SK-N-SH treated with all-trans-retinoic acid at 6 μM for 48 hours (cell line): ENCODE results near the gene TNRC6A.

Experiments used
- ARNTL ChIP-seq: fragments of 450-650 bp; formaldehyde crosslinking; IDR thresholded peaks from 2 replicates; pipeline ENCODE4 v1.5.0; 2020; ENCODE audit warnings: low read depth, mild to moderate bottlenecking, moderate library complexity, borderline replicate concordance
- ESRRG ChIP-seq: fragments of 250-450 bp; sonication (Bioruptor Pico); IDR thresholded peaks from 2 replicates; pipeline ENCODE4 v1.6.1; 2021; ENCODE audit warnings: mild to moderate bottlenecking
- OSR1 ChIP-seq: fragments of 250-450 bp; sonication (Bioruptor Pico); IDR thresholded peaks from 2 replicates; pipeline ENCODE4 v1.8.0; 2022; ENCODE audit warnings: moderate library complexity, mild to moderate bottlenecking, inconsistent platforms
- PPARA ChIP-seq: fragments of 250-450 bp; sonication (Bioruptor Pico); IDR thresholded peaks from 2 replicates; pipeline ENCODE4 v1.5.0; 2020; ENCODE audit warnings: mild to moderate bottlenecking, borderline replicate concordance
- RARB ChIP-seq: fragments of 250-450 bp; sonication (Bioruptor Pico); IDR thresholded peaks from 2 replicates; pipeline ENCODE4 v1.8.0; 2021; ENCODE audit warnings: mild to moderate bottlenecking, moderate library complexity
- SNAI2 ChIP-seq: fragments of 250-450 bp; sonication (Bioruptor Pico); IDR thresholded peaks from 2 replicates; pipeline ENCODE4 v1.5.0; 2020; ENCODE audit warnings: mild to moderate bottlenecking, moderate library complexity
- ZFP3 ChIP-seq: fragments of 250-450 bp; sonication (Bioruptor Pico); IDR thresholded peaks from 2 replicates; pipeline ENCODE4 v1.5.0; 2020; ENCODE audit warnings: mild to moderate bottlenecking, moderate library complexity
- ZFP30 ChIP-seq: fragments of 450-650 bp; formaldehyde crosslinking; IDR thresholded peaks from 2 replicates; pipeline ENCODE4 v1.5.0; 2022; ENCODE audit warnings: mild to moderate bottlenecking, moderate library complexity
- ZNF565 ChIP-seq: fragments of 450-650 bp; formaldehyde crosslinking; conservative IDR thresholded peaks from 2 replicates; pipeline ENCODE4 v1.5.0; 2020; ENCODE audit warnings: low read depth, mild to moderate bottlenecking, moderate library complexity
- ZNF70 ChIP-seq: fragments of 450-650 bp; formaldehyde crosslinking; IDR thresholded peaks from 2 replicates; pipeline ENCODE4 v1.5.0; 2020; ENCODE audit warnings: mild to moderate bottlenecking, moderate library complexity
- TF ChIP-seq, protein P1 (sequence below): fragments of 250-450 bp; sonication (Bioruptor Pico); IDR thresholded peaks from 2 replicates; pipeline ENCODE4 v1.8.0; 2020; ENCODE audit warnings: mild to moderate bottlenecking, moderate library complexity, borderline replicate concordance
- TF ChIP-seq, protein P2 (sequence below): fragments of 250-450 bp; sonication (Bioruptor Pico); IDR thresholded peaks from 2 replicates; pipeline ENCODE4 v1.8.0; 2021; ENCODE audit warnings: low read depth, mild to moderate bottlenecking, moderate library complexity, borderline replicate concordance

DNA sequence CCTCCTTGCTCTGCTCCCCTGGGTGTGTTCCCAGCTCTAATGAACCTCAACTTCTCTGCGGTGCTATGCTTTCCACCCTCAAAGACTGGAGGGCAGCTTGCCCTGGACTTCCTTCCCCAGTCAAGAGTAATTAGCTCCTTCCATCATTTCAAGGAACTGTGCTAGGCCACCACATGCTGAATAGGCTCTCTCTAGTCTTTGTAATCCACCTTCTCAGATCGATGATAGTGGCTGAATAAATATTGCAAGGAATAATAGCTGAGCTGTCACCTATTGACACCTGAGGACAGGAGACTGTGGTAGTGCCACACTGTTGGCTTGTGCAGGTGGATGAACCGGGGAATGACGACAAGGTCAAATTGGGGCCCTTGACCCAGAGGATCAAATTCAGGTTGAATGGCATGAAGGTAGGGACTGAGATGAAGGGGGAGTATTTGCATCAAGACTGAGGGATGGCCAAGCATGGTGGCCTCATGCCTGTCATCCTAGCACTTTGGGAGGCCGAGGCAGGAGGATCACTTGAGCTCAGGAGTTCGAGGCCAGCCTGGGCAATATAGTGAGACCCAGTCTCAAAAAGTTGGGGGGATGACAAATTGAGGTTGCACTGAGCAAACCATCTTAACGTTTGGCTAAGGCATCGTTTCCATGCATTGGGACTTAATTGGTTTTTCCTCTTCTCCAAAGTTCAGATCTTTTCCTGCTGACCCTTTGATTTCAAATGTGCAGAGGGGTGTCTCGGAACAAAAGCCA, 97.5 kb downstream of the TNRC6A start:
- no peak for TF ChIP-seq OSR1 (CRISPR knock-in tag)
- no peak for TF ChIP-seq ZNF70
- TF ChIP-seq ZNF565 (CRISPR knock-in tag): no peak
- TF ChIP-seq, protein P1, sequence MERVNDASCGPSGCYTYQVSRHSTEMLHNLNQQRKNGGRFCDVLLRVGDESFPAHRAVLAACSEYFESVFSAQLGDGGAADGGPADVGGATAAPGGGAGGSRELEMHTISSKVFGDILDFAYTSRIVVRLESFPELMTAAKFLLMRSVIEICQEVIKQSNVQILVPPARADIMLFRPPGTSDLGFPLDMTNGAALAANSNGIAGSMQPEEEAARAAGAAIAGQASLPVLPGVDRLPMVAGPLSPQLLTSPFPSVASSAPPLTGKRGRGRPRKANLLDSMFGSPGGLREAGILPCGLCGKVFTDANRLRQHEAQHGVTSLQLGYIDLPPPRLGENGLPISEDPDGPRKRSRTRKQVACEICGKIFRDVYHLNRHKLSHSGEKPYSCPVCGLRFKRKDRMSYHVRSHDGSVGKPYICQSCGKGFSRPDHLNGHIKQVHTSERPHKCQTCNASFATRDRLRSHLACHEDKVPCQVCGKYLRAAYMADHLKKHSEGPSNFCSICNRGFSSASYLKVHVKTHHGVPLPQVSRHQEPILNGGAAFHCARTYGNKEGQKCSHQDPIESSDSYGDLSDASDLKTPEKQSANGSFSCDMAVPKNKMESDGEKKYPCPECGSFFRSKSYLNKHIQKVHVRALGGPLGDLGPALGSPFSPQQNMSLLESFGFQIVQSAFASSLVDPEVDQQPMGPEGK (CRISPR knock-in tag): no peak
- TF ChIP-seq, protein P2, sequence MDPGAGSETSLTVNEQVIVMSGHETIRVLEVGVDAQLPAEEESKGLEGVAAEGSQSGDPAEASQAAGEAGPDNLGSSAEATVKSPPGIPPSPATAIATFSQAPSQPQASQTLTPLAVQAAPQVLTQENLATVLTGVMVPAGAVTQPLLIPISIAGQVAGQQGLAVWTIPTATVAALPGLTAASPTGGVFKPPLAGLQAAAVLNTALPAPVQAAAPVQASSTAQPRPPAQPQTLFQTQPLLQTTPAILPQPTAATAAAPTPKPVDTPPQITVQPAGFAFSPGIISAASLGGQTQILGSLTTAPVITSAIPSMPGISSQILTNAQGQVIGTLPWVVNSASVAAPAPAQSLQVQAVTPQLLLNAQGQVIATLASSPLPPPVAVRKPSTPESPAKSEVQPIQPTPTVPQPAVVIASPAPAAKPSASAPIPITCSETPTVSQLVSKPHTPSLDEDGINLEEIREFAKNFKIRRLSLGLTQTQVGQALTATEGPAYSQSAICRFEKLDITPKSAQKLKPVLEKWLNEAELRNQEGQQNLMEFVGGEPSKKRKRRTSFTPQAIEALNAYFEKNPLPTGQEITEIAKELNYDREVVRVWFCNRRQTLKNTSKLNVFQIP (CRISPR knock-in tag): no peak
- no peak for TF ChIP-seq RARB (CRISPR knock-in tag)
- no peak for TF ChIP-seq SNAI2
- no peak for TF ChIP-seq PPARA (CRISPR knock-in tag)
- no peak for TF ChIP-seq ZFP3 (CRISPR knock-in tag)
- TF ChIP-seq ESRRG (CRISPR knock-in tag): no peak
- no peak for TF ChIP-seq ARNTL
- no peak for TF ChIP-seq ZFP30 (CRISPR knock-in tag)
